Globus pallidus (tissue), 1 donor: Measurements from ENCODE around the gene ZNF236.

ENCODE experiments used
- DNase-seq: peaks from one replicate; pipeline ENCODE4 v3.0.0-alpha.2; 2015; ENCODE audit warnings: low spot score

The ZNF236 gene

GRCh38 chr18:76973520-76974266, 151.3 kb downstream of the ZNF236 start:
- no peak for DNase-seq

- DNase-seq: no peak
Observed at GRCh38 chr18:76974386-76974785, 152.0 kb downstream of the ZNF236 start.

GRCh38 chr18:76975577-76976110, 153.3 kb downstream of the ZNF236 start:
- no peak for DNase-seq

GRCh38 chr18:76977108-76977621, 154.8 kb downstream of the ZNF236 start:
- DNase-seq: peak; percentile 20

- DNase-seq: no peak
Observed at GRCh38 chr18:76977684-76978232, 155.4 kb downstream of the ZNF236 start.

GRCh38 chr18:76978616-76979015, 156.3 kb downstream of the ZNF236 start:
- no peak for DNase-seq

- DNase-seq: peak; percentile 33
Observed at GRCh38 chr18:76979111-76979751, 156.9 kb downstream of the ZNF236 start.

- peak; percentile 23 for DNase-seq
Observed at GRCh38 chr18:76979906-76980305, 157.5 kb downstream of the ZNF236 start.

- DNase-seq: peak; percentile 29
Observed at GRCh38 chr18:76980663-76981395, 158.5 kb downstream of the ZNF236 start.

GRCh38 chr18:76981396-76981968, 159.1 kb downstream of the ZNF236 start:
- DNase-seq: peak; percentile 21

- peak; percentile 25 for DNase-seq
Observed at GRCh38 chr18:76982038-76982437, 159.7 kb downstream of the ZNF236 start.

- DNase-seq: peak; percentile 82
Observed at GRCh38 chr18:76982841-76983583, 160.7 kb downstream of the ZNF236 start.

GRCh38 chr18:76983613-76984051, 161.3 kb downstream of the ZNF236 start:
- DNase-seq: no peak

GRCh38 chr18:76984193-76985155, 162.1 kb downstream of the ZNF236 start:
- DNase-seq: peak; percentile 21

- peak; percentile 15 for DNase-seq
Observed at GRCh38 chr18:76985156-76985950, 163.0 kb downstream of the ZNF236 start.

- DNase-seq: no peak
Observed at GRCh38 chr18:76985951-76986236, 163.5 kb downstream of the ZNF236 start.

- peak; percentile 11 for DNase-seq
Observed at GRCh38 chr18:76986406-76986805, 164.0 kb downstream of the ZNF236 start.

GRCh38 chr18:76988031-76988826, 165.9 kb downstream of the ZNF236 start:
- DNase-seq: peak; percentile 60
